ENCODE measurements around the gene MIER1. TPM values are rescaled to one million over a fixed set of nuclear protein-coding genes. Genes with fewer than 3 reads are reported as not detected.

The MIER1 gene
- polyA plus RNA-seq, 3 donors, result 14.0 to 28.0 (median 21.9) TPM

DNA sequence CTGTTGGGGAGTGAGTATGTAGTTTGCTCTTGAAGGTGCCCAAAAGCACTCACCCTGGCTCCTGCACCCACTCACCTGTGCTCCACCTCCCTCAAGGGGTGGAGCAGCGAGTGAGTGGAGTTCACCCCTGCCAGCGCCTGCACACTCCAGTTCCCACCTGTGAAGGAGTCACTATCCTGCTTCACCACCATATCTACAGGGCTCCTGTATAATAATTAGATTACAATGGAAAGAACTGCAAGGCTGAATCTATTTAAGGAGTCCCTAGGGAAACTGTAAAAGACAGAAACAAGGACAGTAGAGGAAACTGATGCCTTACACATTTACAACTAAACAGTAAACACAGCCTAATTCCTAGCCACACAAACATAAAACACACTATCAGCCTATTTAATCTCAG, 4.2 kb upstream of the MIER1 start:
- Histone ChIP-seq H3K9ac (ENCODE audit: insufficient read depth, low read length, poor library complexity, severe bottlenecking) (no peak overlapping the region), H2AFZ (ENCODE audit: insufficient read depth, low read depth, low read length, poor library complexity, severe bottlenecking) (no peak overlapping the region), H3K4me1 (ENCODE audit: control insufficient read depth in 1 of 2, insufficient read depth in 2 of 2, low read length in 2 of 2) (peaks cover 9 to 10% of the 10 kb centered on the region in 2 donors), H4K20me1 (ENCODE audit: insufficient read depth, low read length) (peaks cover under 1% of the 10 kb centered on the region), H3K27me3 (ENCODE audit: control insufficient read depth in 2 of 2, insufficient read depth in 2 of 2, low read length in 2 of 2) (no peaks in the 10 kb centered on the region), H3K4me3 (replicated peaks in 1 of 3; ENCODE audit: low read depth in 2 of 3, low read length in 3 of 3) (no peak overlapping the region), H3K79me2 (ENCODE audit: insufficient read depth, low read length) (peaks cover 14% of the 10 kb centered on the region), H3K9me3 (replicated peaks in 1 of 2; ENCODE audit: control insufficient read depth in 1 of 2, insufficient read depth in 1 of 2, low read length in 2 of 2) (peaks cover 0 to 5% of the 10 kb centered on the region in 2 donors), H3K27ac (ENCODE audit: low read depth in 1 of 2, low read length in 2 of 2) (no peak overlapping the region), H3K4me2 (replicated peaks; ENCODE audit: extremely low read depth, low read length, poor library complexity, severe bottlenecking) (no peak overlapping the region), H3K36me3 (replicated peaks in 1 of 2; ENCODE audit: control insufficient read depth in 1 of 2, insufficient read depth in 2 of 2, low read length in 2 of 2) (no peaks in the 10 kb centered on the region)
- Mint-ChIP-seq H3K36me3 (peaks cover 6 to 7% of the 10 kb centered on the region in 2 donors), H3K27ac (peak overlapping the region in 1 of 7 donors; percentile 66), H3K27me3 (ENCODE audit: low read depth in 3 of 3) (peaks cover 0 to 2% (median 0%) of the 10 kb centered on the region in 3 donors), H3K9me3 (peaks cover 0 to 14% (median 0%) of the 10 kb centered on the region in 7 donors), H3K4me3 (no peak overlapping the region), H3K4me1 (peaks cover 9% of the 10 kb centered on the region)
- no CpG with 5 or more reads among the region's 2 CpGs for WGBS (ENCODE audit: insufficient coverage)
- TF ChIP-seq CTCF (IDR thresholded peaks at IDR 0.05), result no peak
- no peak for DNase-seq
- intact Hi-C loops (cut with micrococcal nuclease), result loop anchor here in 1 of 2 donors (10.0 kb wide), 2 partner anchors 156 to 514 kb away; partner anchors contain the start of gene SERBP1

DNA sequence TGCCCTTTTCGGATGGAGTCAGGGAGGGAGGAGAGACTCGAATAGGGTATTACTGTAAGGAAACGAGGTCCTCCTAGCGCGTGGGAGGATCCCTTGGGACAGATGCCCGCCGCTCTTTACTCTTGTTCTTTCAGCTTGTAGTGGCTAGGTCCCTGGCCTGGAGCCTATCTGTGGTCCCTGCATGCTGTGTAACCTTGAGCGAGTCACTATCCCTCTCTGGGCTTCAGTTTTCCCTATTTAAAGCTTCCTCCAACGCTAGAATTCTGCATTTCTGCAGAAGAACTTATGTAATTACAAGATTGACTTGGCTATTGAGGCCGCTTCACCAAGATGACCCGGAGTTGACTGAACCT, 744 bp downstream of the MIER1 start:
- peak overlapping the region; percentile 91 to 97 for H3K27ac ChIP-seq (ENCODE audit: low read depth in 1 of 2, low read length in 2 of 2)
- H3K9ac ChIP-seq (ENCODE audit: insufficient read depth, low read length, poor library complexity, severe bottlenecking), result peak overlapping the region; percentile 84
- no peak for DNase-seq
- intact Hi-C loops (cut with micrococcal nuclease), result loop anchor here in 1 of 2 donors (10.0 kb wide), 2 partner anchors 161 to 509 kb away; partner anchors contain the start of gene SERBP1
- no peak for TF ChIP-seq CTCF (IDR thresholded peaks at IDR 0.05)
- peaks cover 25 to 35% of the 10 kb centered on the region in 2 donors for H3K4me1 ChIP-seq (ENCODE audit: control insufficient read depth in 1 of 2, insufficient read depth in 2 of 2, low read length in 2 of 2)
- Mint-ChIP-seq H3K4me1 (peaks cover 29% of the 10 kb centered on the region), H3K27me3 (ENCODE audit: low read depth in 3 of 3) (no peaks in the 10 kb centered on the region), H3K4me3 (peak overlapping the region; percentile 95 to 97), H3K27ac (peak overlapping the region; percentile 94 to 98 (median 97)), H3K36me3 (peaks cover 1 to 2% of the 10 kb centered on the region in 2 donors), H3K9me3 (peaks cover 0 to 2% (median 0%) of the 10 kb centered on the region in 7 donors)
- H3K79me2 ChIP-seq (ENCODE audit: insufficient read depth, low read length), result peaks cover 51% of the 10 kb centered on the region
- WGBS (ENCODE audit: insufficient coverage), result 0% methylated on average over 6 of the region's 11 CpGs
- no peaks in the 10 kb centered on the region for H3K9me3 ChIP-seq (replicated peaks in 1 of 2; ENCODE audit: control insufficient read depth in 1 of 2, insufficient read depth in 1 of 2, low read length in 2 of 2)
- H4K20me1 ChIP-seq (ENCODE audit: insufficient read depth, low read length), result peaks cover 9% of the 10 kb centered on the region
- H3K27me3 ChIP-seq (ENCODE audit: control insufficient read depth in 2 of 2, insufficient read depth in 2 of 2, low read length in 2 of 2), result no peaks in the 10 kb centered on the region
- no peaks in the 10 kb centered on the region for H3K36me3 ChIP-seq (replicated peaks in 1 of 2; ENCODE audit: control insufficient read depth in 1 of 2, insufficient read depth in 2 of 2, low read length in 2 of 2)
- peak overlapping the region; percentile 86 to 96 (median 88) for H3K4me3 ChIP-seq (replicated peaks in 1 of 3; ENCODE audit: low read depth in 2 of 3, low read length in 3 of 3)
- peak overlapping the region; percentile 96 for H3K4me2 ChIP-seq (replicated peaks; ENCODE audit: extremely low read depth, low read length, poor library complexity, severe bottlenecking)
- peak overlapping the region; percentile 97 for H2AFZ ChIP-seq (ENCODE audit: insufficient read depth, low read depth, low read length, poor library complexity, severe bottlenecking)

Measured in CD14-positive monocyte (primary cell).